DND-41 (cell line): ENCODE measurements around the gene MBP.
A peak's percentile ranks its signal among the peaks of the same experiment; 100 is the strongest.

Source experiments
- ATAC-seq: fragments of 200-7000 bp; cut with Tn5 transposase; 3 replicates; pipeline ENCODE4 v1.9.1; 2021; ENCODE audit warnings: low read depth; ENCODE audit not compliant: insufficient read depth
- DNase-seq: peaks from one replicate; pipeline ENCODE4 v3.0.0-alpha.2; 2020
- H2AFZ ChIP-seq: 2 replicates; pipeline ENCODE4 v1.6.0; 2012; ENCODE audit warnings: low read depth, low read length
- H3K27ac ChIP-seq: 2 replicates; pipeline ENCODE4 v1.5.1; 2012; ENCODE audit warnings: low read length, inconsistent platforms
- H3K27me3 ChIP-seq: fragments of 200-600 bp; sonication (generic); 2 replicates; pipeline ENCODE4 v1.6.0; 2012; ENCODE audit warnings: low read length, mild to moderate bottlenecking, inconsistent platforms; ENCODE audit not compliant: insufficient read depth, poor library complexity
- H3K36me3 ChIP-seq: 2 replicates; pipeline ENCODE4 v1.5.1; 2012; ENCODE audit warnings: low read length, inconsistent platforms; ENCODE audit not compliant: insufficient read depth
- H3K4me1 ChIP-seq: 2 replicates; pipeline ENCODE4 v1.5.1; 2012; ENCODE audit warnings: mild to moderate bottlenecking, low read length; ENCODE audit not compliant: insufficient read depth
- H3K4me2 ChIP-seq: 2 replicates; pipeline ENCODE4 v1.6.0; 2012; ENCODE audit warnings: mild to moderate bottlenecking, moderate library complexity, low read length, inconsistent platforms; ENCODE audit not compliant: insufficient read depth
- H3K4me3 ChIP-seq, 2 experiments: fragments of 200-600 bp in 1 of 2; shearing (Covaris generic) in 1 of 2; 2 replicates each; pipeline ENCODE4 v1.5.1; 2012 to 2016; ENCODE audit warnings: inconsistent platforms in 2 of 2, low read length in 2 of 2, mild to moderate bottlenecking in 2 of 2, low read depth in 1 of 2, moderate library complexity in 1 of 2
- H3K79me2 ChIP-seq: 2 replicates; pipeline ENCODE4 v1.6.0; 2012; ENCODE audit warnings: low read length, inconsistent platforms; ENCODE audit not compliant: insufficient read depth
- H3K9ac ChIP-seq: 2 replicates; pipeline ENCODE4 v1.6.0; 2012; ENCODE audit warnings: low read depth, mild to moderate bottlenecking, inconsistent platforms, low read length, moderate library complexity
- H3K9me3 ChIP-seq: 2 replicates; pipeline ENCODE4 v1.5.1; 2012; ENCODE audit warnings: low read length, moderate library complexity, mild to moderate bottlenecking, inconsistent platforms; ENCODE audit not compliant: insufficient read depth, severe bottlenecking
- H4K20me1 ChIP-seq: 2 replicates; pipeline ENCODE4 v1.6.0; 2012; ENCODE audit warnings: low read length; ENCODE audit not compliant: insufficient read depth
- CTCF ChIP-seq: IDR thresholded peaks from 2 replicates; pipeline ENCODE4 v1.5.1; 2012; ENCODE audit warnings: borderline replicate concordance, low read length, moderate library complexity, mild to moderate bottlenecking; ENCODE audit not compliant: poor library complexity, severe bottlenecking; ENCODE audit errors: extremely low read depth
- EZH2 ChIP-seq: IDR thresholded peaks from 3 replicates; pipeline ENCODE4 v1.6.1; 2012; ENCODE audit warnings: borderline replicate concordance, low read depth, mild to moderate bottlenecking, moderate library complexity, low read length, inconsistent platforms; ENCODE audit not compliant: severe bottlenecking

The MBP gene

GRCh38 chr18:77082316-77082955, 50.1 kb downstream of the MBP start:
- TF ChIP-seq EZH2 (no peak), CTCF (no peak)
- H3K27me3 ChIP-seq = no peaks in the 10 kb centered on the region
- no peak for ATAC-seq
- H3K9ac ChIP-seq = no peak overlapping the region
- no peak overlapping the region for H3K4me2 ChIP-seq
- no peak overlapping the region for H2AFZ ChIP-seq
- no peak for DNase-seq
- no peaks in the 10 kb centered on the region for H4K20me1 ChIP-seq
- H3K4me3 ChIP-seq = no peak overlapping the region
- H3K36me3 ChIP-seq = peaks cover 14% of the 10 kb centered on the region
- peaks cover 40% of the 10 kb centered on the region for H3K4me1 ChIP-seq
- H3K27ac ChIP-seq = peak overlapping the region; percentile 22; the same call in 1 of the 2 replicates
- peaks cover 76% of the 10 kb centered on the region for H3K79me2 ChIP-seq
- H3K9me3 ChIP-seq = no peaks in the 10 kb centered on the region

- TF ChIP-seq CTCF = no peak
- TF ChIP-seq EZH2 = no peak
- H3K9ac ChIP-seq = no peak overlapping the region
- no peak overlapping the region for H3K4me2 ChIP-seq
- peaks cover 84% of the 10 kb centered on the region for H3K79me2 ChIP-seq
- ATAC-seq (peak; percentile 36; the same call in 1 of the 3 replicates), DNase-seq (no peak)
- H4K20me1 ChIP-seq = no peaks in the 10 kb centered on the region
- H3K27ac ChIP-seq = peak overlapping the region; percentile 66
- H3K9me3 ChIP-seq = no peaks in the 10 kb centered on the region
- H2AFZ ChIP-seq = no peak overlapping the region
- no peaks in the 10 kb centered on the region for H3K27me3 ChIP-seq
- H3K4me3 ChIP-seq = no peak overlapping the region
- H3K4me1 ChIP-seq = peaks cover 40% of the 10 kb centered on the region
- peaks cover 14% of the 10 kb centered on the region for H3K36me3 ChIP-seq
Observed at GRCh38 chr18:77081390-77081778, 51.2 kb downstream of the MBP start.

- no peaks in the 10 kb centered on the region for H4K20me1 ChIP-seq
- H3K4me1 ChIP-seq = peaks cover 39% of the 10 kb centered on the region
- H3K27me3 ChIP-seq = no peaks in the 10 kb centered on the region
- peaks cover 87% of the 10 kb centered on the region for H3K79me2 ChIP-seq
- no peak overlapping the region for H3K4me3 ChIP-seq
- no peak overlapping the region for H2AFZ ChIP-seq
- peak; percentile 75 for ATAC-seq
- H3K9me3 ChIP-seq = no peaks in the 10 kb centered on the region
- H3K27ac ChIP-seq = peak overlapping the region; percentile 63
- peak; percentile 51 for DNase-seq
- H3K4me2 ChIP-seq = no peak overlapping the region
- no peak overlapping the region for H3K9ac ChIP-seq
- H3K36me3 ChIP-seq = peaks cover 21% of the 10 kb centered on the region
- TF ChIP-seq CTCF = no peak
- TF ChIP-seq EZH2 = no peak
Observed at GRCh38 chr18:77079954-77080682, 52.5 kb downstream of the MBP start.
